Activated CD8-positive, alpha-beta memory T cell treated with anti-CD3 and anti-CD28 coated beads for 24 hours (primary cell): ENCODE measurements around the gene LAMTOR3.

Experiments
- DNase-seq: peaks from one replicate; pipeline ENCODE4 v3.0.0-alpha.2; 2020

The LAMTOR3 gene, protein sequence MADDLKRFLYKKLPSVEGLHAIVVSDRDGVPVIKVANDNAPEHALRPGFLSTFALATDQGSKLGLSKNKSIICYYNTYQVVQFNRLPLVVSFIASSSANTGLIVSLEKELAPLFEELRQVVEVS

DNA sequence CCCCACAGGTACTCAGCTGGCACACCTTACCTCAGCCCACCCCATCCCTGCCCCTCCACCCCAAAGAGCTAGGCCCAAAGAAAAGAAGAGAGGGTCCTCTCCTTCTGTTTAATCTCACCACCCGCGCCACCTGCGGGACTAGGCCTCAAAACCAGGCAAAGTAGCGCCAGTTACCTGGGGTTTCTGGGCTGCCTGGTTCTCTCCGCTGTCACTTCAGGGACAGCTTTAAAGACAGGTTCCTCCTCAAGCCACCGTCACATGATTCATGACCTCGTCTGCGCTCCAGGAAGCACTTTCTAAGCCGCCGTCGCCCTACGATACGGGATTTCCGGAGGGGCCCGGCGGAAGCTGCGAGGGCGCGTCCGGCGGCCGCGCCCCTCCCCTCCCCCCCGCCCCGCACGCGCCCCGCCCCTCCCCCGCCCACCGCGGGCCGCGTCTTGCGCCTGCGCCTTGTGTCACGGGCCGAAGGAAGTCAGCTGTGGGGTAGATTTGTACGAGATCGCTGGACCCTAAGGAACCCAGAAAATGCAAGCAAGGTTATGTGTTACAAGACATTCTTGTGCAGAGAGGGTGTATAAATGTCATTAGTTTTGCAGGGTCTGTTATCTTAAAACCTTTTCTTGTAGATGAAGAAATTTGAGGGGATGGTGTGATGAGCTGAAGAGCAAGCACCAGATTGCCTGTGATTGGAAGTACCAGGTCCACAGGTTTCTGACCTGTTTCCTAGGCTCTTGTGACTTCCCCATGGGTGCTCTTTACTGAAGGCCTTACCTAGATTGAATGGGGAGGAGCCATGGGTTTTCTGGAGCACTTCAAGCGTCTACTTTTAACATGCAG lies at the start of gene LAMTOR3:
LAMTOR3 (minus strand) TSS at position 267 of the 837 bp plus-strand sequence. CDS start 464 bp downstream, outside the sequence.
- DNase-seq, result peak; percentile 93

DNA sequence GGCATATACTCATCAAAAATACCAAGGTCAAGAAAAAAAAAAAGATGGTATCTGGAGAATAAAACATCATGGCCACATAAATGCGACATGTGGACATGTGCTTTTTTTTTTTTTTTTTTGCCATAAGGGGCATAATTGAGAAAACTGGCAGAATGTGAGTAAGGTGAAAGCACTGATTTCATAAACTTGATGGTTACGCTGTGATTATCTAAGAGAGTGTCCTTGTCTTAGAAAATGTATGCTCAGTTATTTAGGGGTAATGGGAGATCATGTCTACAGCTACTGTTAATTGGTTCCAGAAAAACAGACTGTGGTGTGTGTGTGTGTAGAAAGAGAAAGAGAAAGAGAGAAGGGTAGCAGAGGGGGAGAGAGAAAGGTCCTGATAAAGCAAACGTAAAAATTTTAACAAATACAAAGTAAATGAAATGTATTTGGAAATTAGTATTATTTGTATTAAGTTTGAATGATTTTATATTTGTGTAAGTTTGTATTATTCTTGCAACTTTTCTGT lies 44.1 kb upstream of the LAMTOR3 start:
- DNase-seq, result no peak

DNA sequence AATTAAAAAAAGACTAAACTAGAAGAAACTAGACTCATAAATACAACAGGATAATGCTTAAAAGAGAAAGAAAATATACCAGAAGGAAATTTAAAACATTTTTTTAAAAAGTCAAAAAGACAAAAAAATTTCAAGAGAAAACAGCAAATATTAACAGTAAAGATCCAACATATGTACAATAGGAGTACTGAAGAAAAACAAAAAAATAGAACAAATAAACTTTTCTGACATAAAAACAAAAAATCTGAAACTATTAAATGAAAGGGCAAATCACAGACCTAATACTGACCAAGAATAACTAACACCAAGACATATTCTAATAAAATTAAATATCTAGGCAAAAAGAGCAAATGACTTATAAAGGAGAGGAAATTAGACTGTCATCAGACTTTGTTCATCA lies 40.7 kb upstream of the LAMTOR3 start:
- no peak for DNase-seq

DNA sequence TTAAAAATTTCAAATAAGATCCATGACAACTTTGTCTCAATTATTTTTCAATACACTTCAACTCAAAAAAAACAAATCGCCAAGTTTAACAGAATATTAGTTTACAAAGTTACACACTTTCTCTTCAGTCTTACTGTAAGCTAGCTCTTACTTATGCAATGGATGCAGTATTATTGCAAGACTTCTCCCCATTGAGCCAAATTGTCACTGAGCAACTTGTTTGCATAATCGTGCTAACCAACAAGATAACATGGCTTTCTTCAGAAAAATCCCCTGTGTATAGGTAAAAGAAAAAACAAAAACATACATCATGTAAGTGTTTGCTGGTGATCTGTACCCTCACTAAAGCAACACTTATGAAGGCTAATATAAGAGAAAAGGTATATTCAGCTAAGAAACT lies 33.3 kb upstream of the LAMTOR3 start:
- no peak for DNase-seq

DNA sequence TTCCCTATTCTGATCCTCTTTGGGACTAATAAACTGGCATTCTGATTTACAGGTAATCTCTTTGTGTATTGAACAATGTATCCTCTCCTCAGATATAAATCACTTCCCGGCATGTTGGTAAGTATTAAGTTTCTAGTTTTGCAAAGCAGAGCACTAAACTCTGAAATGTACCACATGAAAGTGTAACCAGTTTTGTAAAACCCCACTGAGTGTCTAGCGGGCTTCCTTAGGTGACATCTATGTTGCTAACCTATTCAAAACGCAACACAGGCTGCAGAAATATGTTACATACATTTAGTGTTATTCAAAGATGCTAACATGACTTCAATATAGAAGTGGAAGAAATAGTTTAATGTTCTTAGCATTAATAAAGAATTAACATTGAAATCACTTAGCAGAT lies 26.9 kb upstream of the LAMTOR3 start:
- no peak for DNase-seq

DNA sequence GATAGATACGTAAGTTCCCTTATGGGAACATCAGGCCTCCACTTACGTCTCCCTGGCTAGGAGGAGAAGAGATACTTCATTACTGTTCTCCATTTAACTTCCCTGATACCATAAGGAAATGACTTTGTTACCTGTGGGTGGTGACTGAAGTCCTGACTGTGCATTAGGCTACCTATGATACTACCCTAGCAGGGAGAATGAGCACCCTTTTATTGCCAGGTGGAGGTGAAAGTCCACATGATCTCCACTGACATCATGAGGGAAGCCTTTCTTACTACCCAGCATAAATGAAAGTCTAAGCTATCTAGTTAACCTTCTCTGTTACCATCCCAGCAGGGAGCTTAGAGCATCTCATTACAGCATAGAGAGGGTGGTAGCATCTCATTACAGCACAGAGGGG lies 24.4 kb upstream of the LAMTOR3 start:
- DNase-seq, result no peak

DNA sequence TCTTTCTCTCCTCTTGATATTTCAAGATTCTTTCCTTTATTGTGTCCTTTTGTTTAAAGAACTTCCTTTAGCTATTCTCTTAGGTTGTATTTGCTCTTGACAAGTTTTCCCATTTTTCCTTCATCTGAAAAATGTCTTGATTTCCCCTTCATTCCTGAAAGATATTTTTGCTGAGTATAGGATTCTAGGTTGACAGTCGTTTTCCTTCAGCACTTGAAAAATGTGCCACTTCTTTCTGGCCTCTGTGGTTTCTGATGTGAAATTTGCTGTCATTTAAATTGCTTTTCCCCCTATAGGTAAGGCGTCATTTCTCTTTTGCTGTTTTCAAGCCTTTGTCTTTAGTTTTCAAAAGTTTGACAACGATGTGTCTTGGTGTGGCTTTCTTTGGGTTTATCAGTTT lies 23.3 kb upstream of the LAMTOR3 start:
- DNase-seq, result no peak

DNA sequence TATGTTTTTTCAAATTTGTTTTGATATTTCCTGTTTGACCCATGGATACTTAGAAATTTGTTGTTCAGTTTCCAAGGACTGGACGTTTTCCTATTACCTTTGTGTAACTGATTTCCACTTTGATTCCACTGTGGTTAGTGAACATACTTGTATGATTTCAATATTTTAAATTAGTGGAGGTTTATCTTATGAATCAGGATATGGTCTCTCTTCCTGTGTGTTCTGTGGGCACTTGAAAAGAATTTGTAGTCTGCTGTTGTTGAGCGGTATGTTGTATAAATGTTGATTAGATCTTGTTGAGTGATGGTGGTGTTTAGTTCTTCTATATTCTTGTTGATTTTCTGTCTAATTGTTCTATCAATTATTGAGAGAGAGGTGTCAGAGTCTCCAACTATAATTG lies 21.2 kb upstream of the LAMTOR3 start:
- DNase-seq, result no peak

DNA sequence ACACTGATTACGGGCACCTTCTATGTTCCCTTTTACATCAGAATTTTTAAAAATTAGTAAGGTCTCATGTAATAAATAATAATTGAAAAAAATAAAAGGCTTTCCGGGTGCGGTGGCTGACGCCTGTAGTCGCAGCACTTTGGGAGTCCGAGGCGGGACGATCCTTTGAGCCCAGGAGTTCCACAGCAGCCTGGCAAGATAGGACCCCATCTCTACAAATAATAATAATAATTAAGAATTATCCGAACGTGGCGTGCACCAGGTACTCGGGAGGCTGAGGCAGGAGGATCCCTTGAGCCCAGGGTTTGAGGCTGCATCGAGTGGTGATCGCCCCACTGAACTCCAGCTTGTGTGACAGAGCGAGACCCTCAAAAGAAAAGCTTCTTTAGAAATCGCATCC lies 771 bp upstream of the LAMTOR3 start:
- no peak for DNase-seq

DNA sequence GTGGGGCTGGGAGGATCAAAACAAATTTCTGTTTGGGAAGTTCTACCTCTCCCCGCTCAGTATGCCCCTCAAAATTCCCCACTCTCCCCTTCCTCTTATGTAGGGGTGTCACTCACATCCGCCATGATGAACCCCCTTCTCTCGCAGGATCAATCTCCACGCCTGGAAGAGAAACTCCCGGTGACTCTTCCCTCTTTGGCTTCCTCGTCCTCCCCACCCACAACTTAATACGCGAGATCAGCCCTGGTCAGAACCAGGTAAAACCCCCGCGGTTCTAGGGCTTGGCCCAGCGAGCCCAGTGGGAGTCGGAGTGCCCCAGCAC lies 427 bp downstream of the LAMTOR3 start:
- no peak for DNase-seq

DNA sequence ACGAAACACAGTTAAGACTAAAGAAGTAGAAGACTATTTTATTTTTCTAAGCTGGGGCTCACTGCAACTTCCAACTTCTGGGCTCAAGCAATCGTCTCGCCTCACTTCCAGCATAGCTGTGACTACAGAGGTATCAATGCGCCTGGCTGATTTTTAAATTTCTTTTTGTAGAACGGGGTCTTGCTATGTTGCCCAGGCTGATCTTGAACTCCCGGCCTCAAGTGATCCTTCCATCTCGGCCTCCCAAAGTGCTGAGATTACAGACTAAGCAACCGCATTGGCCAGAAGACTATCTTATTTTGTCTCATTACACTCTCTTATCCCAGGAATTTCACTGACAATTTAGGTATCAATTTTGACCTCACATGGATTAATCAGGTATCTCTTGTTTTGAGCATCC lies 1.2 kb downstream of the LAMTOR3 start:
- DNase-seq, result no peak

DNA sequence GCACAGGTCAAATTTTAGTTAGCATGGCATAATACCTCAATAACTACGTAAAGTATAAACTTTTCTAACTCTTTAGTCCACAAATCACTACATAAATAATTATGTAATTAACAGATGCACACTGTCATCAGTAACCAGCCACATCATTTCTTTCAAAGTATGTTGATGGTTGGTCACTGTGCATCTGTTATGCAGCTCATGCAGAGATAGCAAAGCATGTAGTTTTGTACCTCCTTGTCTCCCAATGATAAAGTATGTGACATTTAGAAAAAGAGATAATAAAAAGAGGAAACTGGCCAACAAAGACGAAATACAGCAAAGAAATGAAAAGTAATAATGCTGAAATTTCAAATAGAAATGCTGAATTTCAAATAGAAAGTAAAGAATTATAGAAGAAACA lies 2.9 kb downstream of the LAMTOR3 start:
- no peak for DNase-seq

DNA sequence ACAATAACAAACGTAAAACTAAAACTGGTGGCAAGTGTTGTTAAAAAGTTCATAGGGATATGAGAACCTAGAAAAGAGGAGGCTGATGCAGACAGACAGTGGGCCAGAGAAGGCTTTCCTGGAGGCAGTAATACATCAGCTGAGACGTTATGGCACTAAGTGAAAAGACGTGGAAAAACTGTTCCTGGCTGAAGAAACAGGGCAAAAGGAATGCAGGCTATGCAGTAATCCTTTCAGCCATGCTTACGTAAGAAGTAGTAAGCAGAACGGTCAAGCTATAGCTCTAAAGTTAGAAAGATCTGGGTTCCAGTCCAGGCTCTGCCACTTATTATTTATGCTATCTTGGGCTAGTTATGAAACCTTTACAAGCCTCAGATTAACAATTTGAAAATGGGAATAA lies 6.4 kb downstream of the LAMTOR3 start:
- no peak for DNase-seq

DNA sequence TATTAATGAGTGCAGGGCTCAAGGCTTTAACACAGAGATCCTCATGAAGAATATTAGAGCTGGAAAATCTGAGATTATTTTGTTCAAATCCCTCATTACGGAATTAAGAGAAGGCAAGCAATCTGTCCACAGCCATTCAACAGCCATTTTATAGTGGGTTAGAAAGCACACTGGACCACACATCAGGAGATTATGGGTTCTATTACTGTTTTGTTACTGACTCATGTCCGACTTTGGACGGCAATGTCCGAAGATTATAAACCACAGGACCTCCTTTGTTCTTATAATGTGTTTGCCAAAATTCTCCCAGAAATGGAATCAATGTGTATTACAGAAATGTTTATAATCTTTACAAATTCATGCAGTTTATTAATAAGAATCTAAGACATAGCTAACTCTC lies 8.1 kb downstream of the LAMTOR3 start:
- DNase-seq, result no peak

DNA sequence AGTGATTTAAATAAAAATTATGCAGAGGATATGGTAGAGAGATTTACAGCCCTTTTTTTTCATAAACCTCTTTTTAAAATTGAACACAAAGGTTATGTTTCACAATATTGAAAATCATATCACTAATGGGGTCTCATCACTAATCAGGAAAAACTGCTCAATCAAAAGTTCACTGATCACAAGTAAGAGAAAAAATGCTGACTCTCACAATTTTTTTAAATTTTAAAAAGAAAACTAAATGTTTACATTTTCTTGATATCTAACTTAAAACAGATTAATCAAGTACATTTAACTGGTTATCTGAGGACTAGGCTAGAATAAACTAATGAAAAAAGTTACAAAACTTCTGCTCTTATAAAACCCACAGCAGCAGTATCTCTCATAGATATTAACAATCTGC lies 8.5 kb downstream of the LAMTOR3 start:
- DNase-seq, result no peak

DNA sequence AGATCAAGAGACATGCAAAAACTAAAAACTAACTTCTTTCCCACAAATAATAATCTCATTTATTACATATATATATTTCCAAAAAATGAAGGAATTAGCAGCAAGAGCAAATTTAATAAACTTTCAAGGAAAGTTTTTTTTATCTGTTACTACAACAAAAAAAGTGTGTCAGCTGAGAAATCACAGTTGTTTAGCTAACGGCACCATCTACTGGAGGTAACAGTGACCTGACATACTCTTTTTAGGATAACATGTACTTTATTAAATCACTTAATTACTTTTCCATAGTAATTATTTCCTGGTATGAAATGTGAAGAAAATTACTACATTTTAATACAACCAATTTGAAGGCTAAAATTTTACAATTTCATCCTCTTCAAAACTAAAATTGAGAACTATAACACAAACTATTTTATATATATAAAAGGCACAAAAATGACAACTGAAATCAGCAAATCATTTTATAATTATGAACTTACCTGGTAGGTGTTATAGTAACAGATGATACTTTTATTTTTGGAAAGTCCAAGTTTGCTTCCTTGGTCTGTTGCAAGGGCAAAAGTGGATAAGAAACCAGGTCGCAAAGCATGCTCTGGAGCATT lies 9.1 kb downstream of the LAMTOR3 start:
- DNase-seq, result no peak

DNA sequence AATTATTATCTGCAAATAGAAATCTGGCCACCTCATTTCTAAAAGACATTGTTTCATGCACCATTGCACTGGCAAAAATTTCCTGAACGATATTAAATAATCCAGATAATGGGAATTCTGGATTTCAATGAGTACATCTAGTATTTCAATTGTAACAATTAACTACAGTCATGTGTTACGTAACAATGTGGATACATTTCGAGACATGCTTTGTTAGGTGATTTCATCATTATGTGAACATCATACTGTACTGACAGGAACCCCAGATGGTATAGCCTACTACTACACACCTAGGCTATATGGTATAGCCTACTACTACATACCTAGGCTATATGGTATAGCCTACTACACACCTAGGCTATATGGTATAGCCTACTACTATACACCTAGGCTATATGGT lies 14.8 kb downstream of the LAMTOR3 start:
- no peak for DNase-seq

DNA sequence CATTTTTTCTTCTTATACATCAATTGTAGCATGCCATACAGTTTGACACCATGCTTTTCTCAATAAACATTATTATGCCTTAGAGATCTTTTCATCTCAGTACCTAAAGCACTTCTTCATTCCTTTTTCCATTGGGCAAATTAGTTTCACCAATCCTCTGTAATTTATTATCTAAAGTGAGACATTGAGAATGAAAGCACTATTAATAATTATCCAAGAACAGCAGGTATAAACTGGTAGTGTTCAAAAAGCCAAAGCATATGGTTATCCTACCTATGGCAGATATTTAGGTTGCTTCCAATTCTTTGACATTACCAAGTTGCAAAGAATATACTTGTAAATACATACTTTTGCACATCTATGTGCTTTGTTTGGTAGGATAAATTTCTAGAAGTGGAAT lies 15.6 kb downstream of the LAMTOR3 start:
- DNase-seq, result no peak

DNA sequence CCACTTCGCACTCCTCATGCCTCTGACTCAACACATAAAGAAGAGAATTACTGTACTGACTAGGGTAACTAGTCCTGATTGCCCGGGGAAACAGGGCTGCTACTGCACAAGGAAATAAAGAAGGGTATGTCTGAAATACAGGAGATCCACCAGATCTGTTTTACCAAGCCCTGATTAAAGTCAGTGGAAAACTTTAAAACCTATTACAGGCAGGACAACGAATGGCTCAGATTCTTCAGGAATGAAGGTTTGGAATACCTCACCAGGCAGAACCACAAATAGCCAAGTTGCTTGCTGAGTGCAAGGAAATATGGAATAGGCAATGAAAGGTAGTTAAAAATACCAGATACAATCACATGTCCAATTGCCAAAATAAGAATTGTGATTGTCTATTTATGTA lies 17.3 kb downstream of the LAMTOR3 start:
- DNase-seq, result no peak

DNA sequence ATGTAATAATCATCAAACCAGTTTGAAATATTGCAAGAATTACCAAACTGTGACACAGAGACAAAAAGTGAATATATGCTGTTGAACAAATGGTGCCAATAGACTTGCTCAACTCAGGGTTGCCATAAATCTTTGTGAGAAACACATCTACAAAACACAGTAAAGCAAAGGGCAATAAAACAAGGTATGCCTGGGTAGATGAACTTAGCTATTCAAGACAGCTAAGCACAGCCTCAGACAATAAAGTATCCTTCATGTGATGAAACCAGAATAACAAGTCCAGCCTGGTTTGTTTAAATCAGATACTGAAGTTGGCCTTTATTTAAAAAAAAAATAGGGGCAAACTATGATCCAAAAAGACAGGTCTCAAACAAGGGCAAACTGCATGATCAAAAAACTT lies 19.2 kb downstream of the LAMTOR3 start:
- no peak for DNase-seq

DNA sequence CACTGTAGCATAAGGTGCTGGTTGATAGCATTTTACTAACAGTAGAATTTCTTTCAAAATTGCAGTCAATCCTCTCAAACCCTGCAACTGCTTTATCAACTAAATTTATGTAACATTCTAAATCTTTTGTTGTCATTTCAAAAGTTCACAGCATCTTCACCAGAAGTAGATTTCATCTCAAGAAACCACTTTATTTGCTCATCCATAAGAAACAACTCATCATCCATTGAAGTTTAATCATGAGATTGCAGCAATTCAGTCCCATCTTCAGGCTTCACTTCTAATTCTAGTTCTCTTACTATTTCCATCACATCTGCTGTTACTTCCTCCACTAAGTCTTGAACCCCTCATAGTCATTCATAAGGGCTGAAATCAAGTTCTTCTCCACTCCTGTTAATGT lies 21.7 kb downstream of the LAMTOR3 start:
- DNase-seq, result no peak

DNA sequence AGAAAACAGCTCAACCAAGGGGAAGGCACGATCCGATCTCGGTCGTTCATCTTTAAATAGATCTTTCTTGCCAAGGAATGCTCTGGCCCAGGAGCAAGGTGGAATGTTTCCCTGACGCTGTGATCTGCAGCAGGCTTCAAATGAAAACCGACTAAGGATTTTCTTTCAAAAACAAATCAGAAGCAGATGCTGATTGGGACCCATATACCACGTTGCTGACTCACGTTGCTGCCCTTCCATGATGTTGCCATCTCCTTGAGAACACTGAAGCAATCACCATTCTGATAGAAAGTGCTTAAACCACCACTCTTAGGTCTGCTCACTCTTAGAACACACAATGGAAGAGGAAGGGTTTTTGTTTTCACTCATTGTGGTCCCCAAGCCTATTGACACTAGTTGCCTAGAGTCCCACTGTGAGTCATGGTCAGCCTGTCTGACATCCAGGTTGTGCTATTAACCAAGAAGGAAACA lies 26.1 kb downstream of the LAMTOR3 start:
- DNase-seq, result no peak

DNA sequence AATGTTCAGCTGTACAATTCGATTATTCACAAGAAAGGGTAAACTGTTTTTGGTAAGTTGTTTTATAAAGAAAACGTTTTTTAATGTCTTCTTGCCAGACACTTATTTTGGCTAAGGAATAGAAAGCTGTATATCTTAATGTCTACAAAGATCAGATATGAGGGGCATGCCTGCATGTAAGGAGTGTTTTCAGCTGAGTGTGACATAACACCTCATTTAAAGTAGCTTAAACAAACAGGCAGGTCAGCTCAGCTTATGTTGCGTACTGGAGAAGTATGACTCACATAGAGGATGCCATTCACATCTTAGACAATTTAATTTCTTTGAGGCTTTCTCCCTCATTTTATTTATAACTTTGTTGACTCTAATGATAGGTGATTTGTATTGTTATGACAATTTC lies 30.4 kb downstream of the LAMTOR3 start:
- DNase-seq, result no peak
